Hepatocyte (in vitro differentiated cells): ENCODE results near the gene ALAS2.

Experiments
- EZH2 ChIP-seq: fragments of 200-600 bp; sonication (generic); IDR thresholded peaks from 2 replicates; pipeline ENCODE4 v1.6.1; 2016; ENCODE audit warnings: antibody characterized with exemption, mild to moderate bottlenecking, borderline replicate concordance
- TF ChIP-seq, protein P1 (sequence below): fragments of 200-600 bp; sonication (generic); IDR thresholded peaks from 2 replicates; pipeline ENCODE4 v1.5.1; 2016; ENCODE audit warnings: antibody characterized with exemption, mild to moderate bottlenecking; ENCODE audit not compliant: poor library complexity

DNA sequence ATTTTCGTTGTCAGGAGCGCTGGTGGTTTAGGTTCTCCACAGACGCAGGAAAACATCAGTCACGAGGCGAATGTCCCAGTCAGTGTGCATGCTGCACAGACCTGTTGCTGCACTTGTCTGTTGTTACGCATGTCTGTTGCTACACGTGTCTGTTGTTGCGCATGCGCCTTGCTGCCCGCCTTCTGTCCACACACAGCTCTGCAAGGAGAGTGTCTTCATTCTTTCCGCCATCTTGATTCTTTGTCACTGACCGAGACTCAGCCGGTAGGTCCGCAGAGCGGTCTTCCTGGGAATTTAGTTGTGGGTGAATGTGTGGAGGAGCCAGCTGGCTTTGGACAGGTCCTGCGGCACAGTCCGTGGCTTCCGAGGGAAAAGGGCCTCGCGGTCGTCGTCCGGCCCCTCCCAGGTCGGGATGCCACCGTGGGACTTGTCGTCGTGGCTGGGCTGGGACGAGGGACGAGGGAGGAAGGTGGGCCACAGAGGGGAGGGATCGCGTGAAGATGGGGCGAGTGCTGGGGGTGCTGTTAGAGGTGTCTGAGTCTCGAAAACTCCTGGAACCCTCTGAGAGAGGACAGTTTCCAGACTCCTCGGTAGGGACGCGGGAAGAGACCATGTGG lies 44.2 kb upstream of the ALAS2 start, which contains the start of gene PAGE2B:
- TF ChIP-seq, protein P1, sequence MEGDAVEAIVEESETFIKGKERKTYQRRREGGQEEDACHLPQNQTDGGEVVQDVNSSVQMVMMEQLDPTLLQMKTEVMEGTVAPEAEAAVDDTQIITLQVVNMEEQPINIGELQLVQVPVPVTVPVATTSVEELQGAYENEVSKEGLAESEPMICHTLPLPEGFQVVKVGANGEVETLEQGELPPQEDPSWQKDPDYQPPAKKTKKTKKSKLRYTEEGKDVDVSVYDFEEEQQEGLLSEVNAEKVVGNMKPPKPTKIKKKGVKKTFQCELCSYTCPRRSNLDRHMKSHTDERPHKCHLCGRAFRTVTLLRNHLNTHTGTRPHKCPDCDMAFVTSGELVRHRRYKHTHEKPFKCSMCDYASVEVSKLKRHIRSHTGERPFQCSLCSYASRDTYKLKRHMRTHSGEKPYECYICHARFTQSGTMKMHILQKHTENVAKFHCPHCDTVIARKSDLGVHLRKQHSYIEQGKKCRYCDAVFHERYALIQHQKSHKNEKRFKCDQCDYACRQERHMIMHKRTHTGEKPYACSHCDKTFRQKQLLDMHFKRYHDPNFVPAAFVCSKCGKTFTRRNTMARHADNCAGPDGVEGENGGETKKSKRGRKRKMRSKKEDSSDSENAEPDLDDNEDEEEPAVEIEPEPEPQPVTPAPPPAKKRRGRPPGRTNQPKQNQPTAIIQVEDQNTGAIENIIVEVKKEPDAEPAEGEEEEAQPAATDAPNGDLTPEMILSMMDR: no peak
- TF ChIP-seq EZH2: no peak
